Measurements from ENCODE around the gene AKT3.

GRCh38 chr1:243729956-243730355 is 120.1 kb downstream of the AKT3 start:
- TF ChIP-seq, protein P1, sequence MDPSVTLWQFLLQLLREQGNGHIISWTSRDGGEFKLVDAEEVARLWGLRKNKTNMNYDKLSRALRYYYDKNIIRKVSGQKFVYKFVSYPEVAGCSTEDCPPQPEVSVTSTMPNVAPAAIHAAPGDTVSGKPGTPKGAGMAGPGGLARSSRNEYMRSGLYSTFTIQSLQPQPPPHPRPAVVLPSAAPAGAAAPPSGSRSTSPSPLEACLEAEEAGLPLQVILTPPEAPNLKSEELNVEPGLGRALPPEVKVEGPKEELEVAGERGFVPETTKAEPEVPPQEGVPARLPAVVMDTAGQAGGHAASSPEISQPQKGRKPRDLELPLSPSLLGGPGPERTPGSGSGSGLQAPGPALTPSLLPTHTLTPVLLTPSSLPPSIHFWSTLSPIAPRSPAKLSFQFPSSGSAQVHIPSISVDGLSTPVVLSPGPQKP (IDR thresholded peaks at IDR 0.05; ENCODE audit: low read depth, low read length), result no peak
- TF ChIP-seq RNF2 (IDR thresholded peaks at IDR 0.05; ENCODE audit: borderline replicate concordance, low read depth) (no peak), CTCF (IDR thresholded peaks at IDR 0.05) (no peak), POLR2A (IDR thresholded peaks at IDR 0.05; ENCODE audit: low read length) (no peak), NR3C1 (IDR thresholded peaks at IDR 0.05) (no peak)

All from A549 (cell line).